HepG2 (cell line): Measurements from ENCODE around the gene KNL1. TPM values are rescaled to one million over a fixed set of nuclear protein-coding genes. Genes with fewer than 3 reads are reported as not detected.

Source experiments
- AGO1 ChIP-seq: fragments of 200-400 bp; formaldehyde crosslinking; IDR thresholded peaks from 2 replicates; pipeline ENCODE4 v1.6.1; 2017; ENCODE audit warnings: mild to moderate bottlenecking, low read depth, low read length, moderate library complexity; ENCODE audit not compliant: poor library complexity, severe bottlenecking
- DDIT3 ChIP-seq: sonication (generic); formaldehyde crosslinking; IDR thresholded peaks from 2 replicates; pipeline ENCODE4 v1.4.0; 2020; ENCODE audit warnings: mild to moderate bottlenecking, missing genetic modification reagents
- ELF3 ChIP-seq: IDR thresholded peaks from 2 replicates; pipeline ENCODE4 v1.6.1; 2016; ENCODE audit warnings: missing genetic modification reagents, missing compliant biosample characterization
- HIVEP1 ChIP-seq: sonication (generic); formaldehyde crosslinking; IDR thresholded peaks from 2 replicates; pipeline ENCODE4 v1.4.0; 2020; ENCODE audit warnings: mild to moderate bottlenecking, missing genetic modification reagents
- ISX ChIP-seq: sonication (generic); formaldehyde crosslinking; conservative IDR thresholded peaks from 2 replicates; pipeline ENCODE4 v1.5.0; 2020; ENCODE audit warnings: missing genetic modification reagents
- KMT2A ChIP-seq: sonication (generic); formaldehyde crosslinking; IDR thresholded peaks from 2 replicates; pipeline ENCODE4 v1.4.0; 2020; ENCODE audit warnings: missing genetic modification reagents
- NFE2 ChIP-seq: sonication (generic); formaldehyde crosslinking; IDR thresholded peaks from 2 replicates; pipeline ENCODE4 v1.4.0; 2020; ENCODE audit warnings: missing genetic modification reagents
- PRDM10 ChIP-seq: sonication (generic); formaldehyde crosslinking; IDR thresholded peaks from 2 replicates; pipeline ENCODE4 v1.4.0; 2020; ENCODE audit warnings: low read depth, missing genetic modification reagents
- SCMH1 ChIP-seq: sonication (generic); formaldehyde crosslinking; IDR thresholded peaks from 2 replicates; pipeline ENCODE4 v1.9.0; 2021; ENCODE audit warnings: missing genetic modification reagents, mild to moderate bottlenecking, borderline replicate concordance
- SIX1 ChIP-seq: sonication (generic); formaldehyde crosslinking; IDR thresholded peaks from 2 replicates; pipeline ENCODE4 v1.4.0; 2020; ENCODE audit warnings: missing genetic modification reagents, borderline replicate concordance
- SRSF4 ChIP-seq: fragments of 200-400 bp; formaldehyde crosslinking; IDR thresholded peaks from one replicate; pipeline ENCODE4 v1.6.1; 2018; ENCODE audit warnings: mild to moderate bottlenecking, low read depth, low read length, moderate library complexity; ENCODE audit not compliant: poor library complexity, severe bottlenecking
- TBX3 ChIP-seq: fragments of 450-650 bp; IDR thresholded peaks from 2 replicates; pipeline ENCODE4 v1.6.1; 2017; ENCODE audit warnings: antibody characterized with exemption, mild to moderate bottlenecking, inconsistent platforms, borderline replicate concordance
- USF2 ChIP-seq, 2 experiments: sonication (generic) in 1 of 2; formaldehyde crosslinking in 1 of 2; IDR thresholded peaks; 2 replicates each; pipeline versions ENCODE4 v1.5.1 to v1.6.1; 2011 to 2020; ENCODE audit warnings: borderline replicate concordance in 1 of 2, low read depth in 1 of 2, low read length in 1 of 2, mild to moderate bottlenecking in 1 of 2, missing genetic modification reagents in 1 of 2, moderate library complexity in 1 of 2
- ZBTB2 ChIP-seq: sonication (generic); formaldehyde crosslinking; IDR thresholded peaks from 2 replicates; pipeline ENCODE4 v1.8.0; 2022; ENCODE audit warnings: low read depth, missing genetic modification reagents
- ZBTB8A ChIP-seq: sonication (generic); formaldehyde crosslinking; IDR thresholded peaks from 2 replicates; pipeline ENCODE4 v1.4.0; 2020; ENCODE audit warnings: mild to moderate bottlenecking, low read depth, missing genetic modification reagents, borderline replicate concordance
- ZFP37 ChIP-seq: sonication (generic); formaldehyde crosslinking; IDR thresholded peaks from 2 replicates; pipeline ENCODE4 v1.4.0; 2020; ENCODE audit warnings: missing genetic modification reagents, borderline replicate concordance
- ZFP41 ChIP-seq: sonication (generic); formaldehyde crosslinking; IDR thresholded peaks from 2 replicates; pipeline ENCODE4 v1.4.0; 2020; ENCODE audit warnings: mild to moderate bottlenecking, missing genetic modification reagents, borderline replicate concordance
- ZNF382 ChIP-seq: sonication (generic); formaldehyde crosslinking; IDR thresholded peaks from 2 replicates; pipeline ENCODE4 v1.5.0; 2020; ENCODE audit warnings: missing genetic modification reagents, mild to moderate bottlenecking, borderline replicate concordance
- ZNF530 ChIP-seq: sonication (generic); formaldehyde crosslinking; IDR thresholded peaks from 2 replicates; pipeline ENCODE4 v1.5.0; 2020; ENCODE audit warnings: low read depth, mild to moderate bottlenecking, missing genetic modification reagents
- ZSCAN31 ChIP-seq: sonication (generic); formaldehyde crosslinking; IDR thresholded peaks from 2 replicates; pipeline ENCODE4 v1.5.0; 2020; ENCODE audit warnings: low read depth, mild to moderate bottlenecking, missing genetic modification reagents
- polyA plus RNA-seq, 8 experiments: library from polyadenylated mRNA; depleted of rRNA in 3 of 8; stranded (reverse) in 7 of 8; unstranded in 1 of 8; fragments of >200 nt; fragmentation: Illumina TruSeq in 4 of 8; extraction: Trizol in 4 of 8; gene quantifications; 2 replicates each; pipeline versions ENCODE4 v1.2.1 to v1.2.3, GENCODE V29; 2011 to 2016; ENCODE audit warnings: low read depth in 4 of 8, missing spikeins in 1 of 8, mixed read lengths in 1 of 8; ENCODE audit not compliant: insufficient read depth in 1 of 8
- total RNA-seq, 5 experiments: library from RNA; depleted of rRNA; stranded (reverse); fragments of >200 nt; fragmentation: Illumina TruSeq; extraction: Trizol; gene quantifications; 2 replicates each; pipeline ENCODE4 v1.2.3, GENCODE V29; 2016; ENCODE audit warnings: low read depth in 1 of 5

Gene KNL1
- total and polyA plus RNA-seq, 2 of the 13 experiments (the other 11 are each of a cell fraction or from before 2014, with no cell fraction given) = 8.0 to 21.4 TPM

- TF ChIP-seq ZBTB8A (CRISPR knock-in tag) (no peak), HIVEP1 (CRISPR knock-in tag) (no peak), AGO1 (no peak), KMT2A (CRISPR knock-in tag) (peak; percentile 83; the same call in 1 of the 2 replicates), ISX (CRISPR knock-in tag) (no peak), ZNF382 (CRISPR knock-in tag) (no peak), TBX3 (no peak), ZFP41 (no peak), DDIT3 (CRISPR knock-in tag) (peak; percentile 67; the same call in 1 of the 2 replicates), USF2 (IDR thresholded peaks at IDR 0.05; ENCODE audit: low read depth, low read length) (no peak), USF2 (CRISPR knock-in tag; IDR thresholded peaks at IDR 0.05; ENCODE audit: borderline replicate concordance) (no peak), ZFP37 (CRISPR knock-in tag) (0 out of 2 replicates have a peak, but pooled peaks have one; percentile 44), SRSF4 (no peak), SIX1 (no peak; the same call in 1 of the 2 replicates), SCMH1 (CRISPR knock-in tag) (no peak), ZBTB2 (peak; percentile 60; the same call in 1 of the 2 replicates), ZSCAN31 (peak; percentile 66; the same call in 1 of the 2 replicates), PRDM10 (CRISPR knock-in tag) (peak; percentile 51; the same call in 1 of the 2 replicates), ELF3 (CRISPR knock-in tag) (peak; percentile 71; the same call in 1 of the 2 replicates), ZNF530 (CRISPR knock-in tag) (no peak), NFE2 (CRISPR knock-in tag) (no peak)
These were observed at the start of gene KNL1 (continued) for GRCh38 chr15:40593588-40594428.
